ENCODE measurements around the gene ACSM5. TPM values are rescaled to one million over a fixed set of nuclear protein-coding genes. Genes with fewer than 3 reads are reported as not detected.
A peak's percentile ranks its signal among the peaks of the same experiment; 100 is the strongest.
"Not testable (repeated sequence)": the region's sequence is repeated elsewhere in the genome, so short reads cannot be mapped to it uniquely, and the experiment has no call there.

Gene ACSM5
- total and polyA plus RNA-seq, 2 donors from 2014 or later, result 8.6 to 22.8 TPM

GRCh38 chr16:20468954-20469353, 59.6 kb downstream of the ACSM5 start:
- DNase-seq; FAIRE-seq; intact Hi-C loops (cut with DNase I): not testable (repeated sequence)

GRCh38 chr16:20469930-20470329, 60.6 kb downstream of the ACSM5 start:
- DNase-seq; H3K4me1 ChIP-seq (ENCODE audit: control insufficient read depth in 2 of 3, insufficient read depth in 2 of 3, low read depth in 1 of 3, low read length in 3 of 3); H3K27ac ChIP-seq (ENCODE audit: low read depth in 2 of 2, low read length in 2 of 2); H3K9me3 ChIP-seq (ENCODE audit: control insufficient read depth in 2 of 3, insufficient read depth in 1 of 3, low read length in 3 of 3); FAIRE-seq; H3K36me3 ChIP-seq (ENCODE audit: control insufficient read depth in 2 of 3, insufficient read depth in 3 of 3, low read length in 3 of 3); H3K4me3 ChIP-seq (ENCODE audit: low read length in 3 of 3); H3K9ac ChIP-seq (ENCODE audit: low read length in 3 of 3); intact Hi-C loops (cut with DNase I); H3K27me3 ChIP-seq (ENCODE audit: control insufficient read depth, insufficient read depth, low read length): not testable (repeated sequence)

More at GRCh38 chr16:20468954-20469353, 59.6 kb downstream of the ACSM5 start:
- H3K9me3 ChIP-seq (ENCODE audit: control insufficient read depth in 2 of 3, insufficient read depth in 1 of 3, low read length in 3 of 3); H3K4me3 ChIP-seq (ENCODE audit: low read length in 3 of 3); H3K36me3 ChIP-seq (ENCODE audit: control insufficient read depth in 2 of 3, insufficient read depth in 3 of 3, low read length in 3 of 3); H3K27ac ChIP-seq (ENCODE audit: low read depth in 2 of 2, low read length in 2 of 2); H3K4me1 ChIP-seq (ENCODE audit: control insufficient read depth in 2 of 3, insufficient read depth in 2 of 3, low read depth in 1 of 3, low read length in 3 of 3); H3K27me3 ChIP-seq (ENCODE audit: control insufficient read depth, insufficient read depth, low read length); H3K9ac ChIP-seq (ENCODE audit: low read length in 3 of 3): not testable (repeated sequence)

GRCh38 chr16:20470732-20471131, 61.4 kb downstream of the ACSM5 start:
- intact Hi-C loops (cut with DNase I); FAIRE-seq; H3K4me3 ChIP-seq (ENCODE audit: low read length in 3 of 3); H3K27me3 ChIP-seq (ENCODE audit: control insufficient read depth, insufficient read depth, low read length); H3K36me3 ChIP-seq (ENCODE audit: control insufficient read depth in 2 of 3, insufficient read depth in 3 of 3, low read length in 3 of 3); H3K4me1 ChIP-seq (ENCODE audit: control insufficient read depth in 2 of 3, insufficient read depth in 2 of 3, low read depth in 1 of 3, low read length in 3 of 3); H3K27ac ChIP-seq (ENCODE audit: low read depth in 2 of 2, low read length in 2 of 2); H3K9me3 ChIP-seq (ENCODE audit: control insufficient read depth in 2 of 3, insufficient read depth in 1 of 3, low read length in 3 of 3); DNase-seq; H3K9ac ChIP-seq (ENCODE audit: low read length in 3 of 3): not testable (repeated sequence)

GRCh38 chr16:20477188-20477744, 67.9 kb downstream of the ACSM5 start:
- intact Hi-C loops (cut with DNase I); H3K4me1 ChIP-seq (ENCODE audit: control insufficient read depth in 2 of 3, insufficient read depth in 2 of 3, low read depth in 1 of 3, low read length in 3 of 3); H3K36me3 ChIP-seq (ENCODE audit: control insufficient read depth in 2 of 3, insufficient read depth in 3 of 3, low read length in 3 of 3); H3K27me3 ChIP-seq (ENCODE audit: control insufficient read depth, insufficient read depth, low read length); FAIRE-seq; H3K27ac ChIP-seq (ENCODE audit: low read depth in 2 of 2, low read length in 2 of 2); H3K9ac ChIP-seq (ENCODE audit: low read length in 3 of 3); H3K4me3 ChIP-seq (ENCODE audit: low read length in 3 of 3); H3K9me3 ChIP-seq (ENCODE audit: control insufficient read depth in 2 of 3, insufficient read depth in 1 of 3, low read length in 3 of 3); DNase-seq: not testable (repeated sequence)

DNA sequence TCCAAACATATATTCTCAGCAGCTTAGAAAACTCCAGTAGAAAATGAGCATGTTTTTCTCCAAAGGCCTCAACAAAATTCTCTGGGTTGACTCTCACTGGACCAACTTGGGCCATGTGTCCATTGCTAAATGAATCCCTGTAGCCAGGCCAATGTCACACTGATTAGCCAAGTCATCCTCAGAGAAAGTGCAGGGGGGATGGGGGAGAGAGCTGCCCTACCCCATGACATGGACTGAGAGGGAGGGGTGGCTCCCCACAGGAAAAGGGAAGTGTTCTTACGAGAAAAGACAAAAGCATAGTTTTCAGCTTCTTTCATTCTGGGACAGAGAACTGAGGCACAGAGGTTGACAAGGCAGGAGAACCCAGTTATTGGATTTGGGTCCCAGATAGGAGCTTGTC, 74.7 kb downstream of the ACSM5 start:
- H3K4me3 ChIP-seq (ENCODE audit: low read length in 3 of 3); H3K4me1 ChIP-seq (ENCODE audit: control insufficient read depth in 2 of 3, insufficient read depth in 2 of 3, low read depth in 1 of 3, low read length in 3 of 3); H3K9ac ChIP-seq (ENCODE audit: low read length in 3 of 3); H3K27ac ChIP-seq (ENCODE audit: low read depth in 2 of 2, low read length in 2 of 2); intact Hi-C loops (cut with DNase I); FAIRE-seq; DNase-seq; H3K9me3 ChIP-seq (ENCODE audit: control insufficient read depth in 2 of 3, insufficient read depth in 1 of 3, low read length in 3 of 3); H3K27me3 ChIP-seq (ENCODE audit: control insufficient read depth, insufficient read depth, low read length): not testable (repeated sequence)
- peaks cover 0 to 17% (median 0%) of the 10 kb centered on the region in 3 donors for H3K36me3 ChIP-seq (ENCODE audit: control insufficient read depth in 2 of 3, insufficient read depth in 3 of 3, low read length in 3 of 3)

DNA sequence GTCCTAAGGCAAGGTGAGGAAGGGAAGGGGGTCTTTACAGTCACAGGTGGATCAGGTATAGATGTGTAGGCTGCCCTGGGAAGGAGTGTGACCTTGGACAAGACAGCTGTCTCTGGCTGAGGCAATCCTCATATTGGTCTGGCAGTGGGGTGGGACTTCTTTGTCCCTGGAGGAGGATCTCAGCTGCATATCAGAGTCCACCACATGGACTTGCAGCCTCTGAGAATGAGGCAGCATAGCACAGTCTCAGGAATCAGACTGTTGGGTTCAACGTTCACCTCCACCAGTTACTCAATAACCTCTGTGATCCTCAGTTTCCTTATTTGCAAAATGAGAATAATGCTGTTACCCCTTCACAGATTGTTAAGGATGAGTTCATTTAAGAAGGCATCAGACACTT, 75.4 kb downstream of the ACSM5 start:
- FAIRE-seq, result no peak
- no peaks in the 10 kb centered on the region for H3K27me3 ChIP-seq (ENCODE audit: control insufficient read depth, insufficient read depth, low read length)
- no peaks in the 10 kb centered on the region for H3K4me1 ChIP-seq (ENCODE audit: control insufficient read depth in 2 of 3, insufficient read depth in 2 of 3, low read depth in 1 of 3, low read length in 3 of 3)
- intact Hi-C loops (cut with DNase I), result no loop called here
- peak in 1 of 5 donors; percentile 2 for DNase-seq
- no peaks in the 10 kb centered on the region for H3K9me3 ChIP-seq (ENCODE audit: control insufficient read depth in 2 of 3, insufficient read depth in 1 of 3, low read length in 3 of 3)
- no peak overlapping the region for H3K9ac ChIP-seq (ENCODE audit: low read length in 3 of 3)
- H3K4me3 ChIP-seq (ENCODE audit: low read length in 3 of 3), result no peak overlapping the region
- peaks cover 0 to 14% (median 0%) of the 10 kb centered on the region in 3 donors for H3K36me3 ChIP-seq (ENCODE audit: control insufficient read depth in 2 of 3, insufficient read depth in 3 of 3, low read length in 3 of 3)
- H3K27ac ChIP-seq (ENCODE audit: low read depth in 2 of 2, low read length in 2 of 2), result no peak overlapping the region
- TF ChIP-seq CTCF (IDR thresholded peaks at IDR 0.05; ENCODE audit: borderline replicate concordance, extremely low read depth, insufficient read depth), result no peak

Data from kidney (tissue), 14 donors.